ENCODE measurements around the gene ZNF334.

The ZNF334 gene

GRCh38 chr20:46512943-46513844 lies at the start of gene ZNF334:
Gene ZNF334, minus strand, starts transcription at chr20:46513559. Its CDS starts 1,457 bp downstream, at chr20:46512102.
- peak; percentile 7 to 26 for DNase-seq (ENCODE audit: low read depth in 2 of 2)

DNA sequence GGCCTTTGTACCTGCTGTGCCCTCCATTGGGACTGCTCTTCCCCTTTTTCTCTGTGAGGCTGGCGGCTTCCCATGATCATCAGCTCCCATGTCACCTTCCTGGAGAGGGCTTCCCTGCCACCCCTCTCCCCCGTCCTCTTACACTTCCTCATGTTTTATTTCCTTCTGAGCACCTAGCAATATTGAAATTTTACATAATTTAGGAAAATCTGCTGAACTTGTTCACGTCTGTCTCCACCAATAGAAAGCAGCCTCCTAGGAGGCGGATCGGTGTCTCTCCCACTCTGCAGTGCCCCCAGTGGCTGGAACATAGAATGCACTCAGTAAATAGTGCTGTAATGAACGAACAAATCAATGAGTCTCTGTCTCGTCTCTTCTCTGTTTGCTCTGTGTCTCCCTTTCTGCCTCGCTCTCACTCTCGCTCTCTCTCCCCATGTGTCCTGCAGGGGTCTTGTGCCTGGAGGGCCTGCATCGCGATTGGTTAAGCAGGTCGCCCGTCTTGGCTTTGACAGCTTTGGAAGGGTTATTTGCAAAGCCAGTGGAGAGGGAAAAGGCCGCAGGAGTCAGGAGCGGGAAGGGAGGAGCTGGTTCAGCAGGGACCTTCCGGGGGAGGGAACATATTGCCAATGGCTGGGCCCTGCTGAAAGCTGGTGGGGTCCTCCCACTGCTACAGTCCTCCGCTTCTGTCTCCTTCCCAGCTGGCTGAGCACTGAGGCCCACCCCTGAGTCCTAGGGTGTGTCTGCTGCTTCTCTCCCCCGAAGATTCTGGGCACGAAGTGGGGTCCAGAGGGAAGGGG lies 49.2 kb upstream of the ZNF334 start:
- peak; percentile 10 to 15 for DNase-seq (ENCODE audit: low read depth in 2 of 2)

DNA sequence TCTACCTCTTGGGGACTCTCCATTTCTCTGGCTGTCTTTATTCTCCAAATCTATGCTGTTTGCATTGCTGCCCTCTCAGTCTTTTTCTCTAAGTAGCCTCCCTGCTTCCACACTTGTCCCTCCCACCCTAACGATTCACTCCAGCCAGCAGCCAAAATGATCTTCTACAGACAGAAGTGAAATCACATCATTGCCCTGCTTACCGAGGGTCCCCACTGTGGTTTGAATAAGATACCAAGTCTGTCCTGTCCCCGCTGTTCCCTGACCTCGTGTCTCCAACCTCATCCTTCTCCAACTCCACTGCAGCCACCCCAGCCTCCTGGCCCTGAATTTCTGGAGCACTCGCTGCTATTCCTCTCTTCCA lies 48.6 kb upstream of the ZNF334 start:
- DNase-seq (ENCODE audit: low read depth in 2 of 2), result no peak

- DNase-seq (ENCODE audit: low read depth in 2 of 2), result no peak
These were observed 46.5 kb upstream of the ZNF334 start for GRCh38 chr20:46559685-46560440.

DNA sequence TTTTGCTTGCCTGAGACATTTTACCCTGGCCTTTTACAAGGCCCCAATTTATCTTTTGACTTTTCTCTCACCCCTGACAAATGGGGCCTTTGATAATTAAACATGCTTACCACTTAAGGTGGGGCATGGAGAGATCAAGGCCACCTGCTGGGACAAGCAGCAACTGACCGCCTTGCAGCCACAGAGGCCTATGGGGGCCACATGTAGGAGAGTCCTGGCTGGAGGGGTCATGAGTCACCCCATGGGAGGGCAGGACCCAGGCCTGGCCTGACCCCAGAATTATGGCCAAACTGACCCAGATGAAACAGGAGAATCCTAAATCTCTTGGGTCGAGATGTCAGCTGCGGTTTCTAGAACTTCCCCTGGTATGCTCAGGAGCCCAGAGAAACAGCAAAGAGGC lies 45.6 kb upstream of the ZNF334 start:
- DNase-seq (ENCODE audit: low read depth in 2 of 2), result no peak

GRCh38 chr20:46558511-46558959 lies 45.2 kb upstream of the ZNF334 start:
- DNase-seq (ENCODE audit: low read depth in 2 of 2), result peak; percentile 11 to 21

GRCh38 chr20:46557231-46557956 lies 44.0 kb upstream of the ZNF334 start:
- DNase-seq (ENCODE audit: low read depth in 2 of 2), result no peak

DNA sequence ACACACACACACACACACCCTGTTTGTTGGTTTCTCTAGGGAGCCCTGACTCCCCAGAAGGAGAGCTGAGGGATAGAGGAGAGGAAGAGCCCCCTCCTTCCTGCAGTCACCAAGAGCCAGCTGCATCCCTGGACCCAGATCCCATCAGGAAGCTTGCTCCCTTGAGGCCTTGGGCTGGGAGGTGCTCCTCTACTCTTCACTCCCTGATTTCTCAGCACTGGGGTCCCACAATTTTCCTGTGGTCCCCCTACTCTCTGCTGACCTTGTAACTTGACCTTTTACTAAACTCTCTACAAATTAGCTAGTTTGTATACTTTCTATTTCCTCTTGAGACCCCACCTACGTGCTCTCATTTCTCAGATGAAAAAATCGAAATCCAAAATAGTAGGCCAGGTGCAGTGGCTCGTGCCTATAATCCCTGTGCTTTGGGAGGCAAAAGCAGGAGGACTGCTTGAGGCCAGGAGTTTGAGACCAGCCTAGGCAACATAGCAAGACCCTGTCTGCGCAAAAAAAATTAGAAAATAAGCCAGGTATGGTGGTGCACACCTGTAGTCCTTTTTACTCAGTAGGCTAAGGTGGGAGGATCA lies 42.1 kb upstream of the ZNF334 start:
- no peak for DNase-seq (ENCODE audit: low read depth in 2 of 2)

DNA sequence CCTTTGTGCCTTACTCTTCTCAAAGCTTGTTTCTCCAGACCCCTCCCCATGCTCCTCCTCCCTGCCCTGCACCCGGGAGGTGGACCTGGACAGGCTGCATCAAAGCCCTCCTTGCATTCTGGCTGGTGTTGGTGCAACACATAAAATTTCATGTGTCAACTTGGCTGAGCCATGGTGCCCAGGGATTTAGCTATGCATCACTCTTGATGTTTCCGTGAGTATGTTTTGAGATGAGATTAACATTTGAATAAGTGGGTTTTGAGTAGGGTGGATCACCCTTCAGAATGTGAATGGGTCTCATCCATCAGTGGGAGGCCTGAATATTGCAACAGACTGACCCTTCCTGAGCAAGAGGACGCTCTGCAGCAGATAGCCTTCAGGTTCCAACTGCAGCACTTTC lies 41.5 kb upstream of the ZNF334 start:
- no peak for DNase-seq (ENCODE audit: low read depth in 2 of 2)

- DNase-seq (ENCODE audit: low read depth in 2 of 2), result no peak
These were observed 40.6 kb upstream of the ZNF334 start for GRCh38 chr20:46553926-46554325.

DNA sequence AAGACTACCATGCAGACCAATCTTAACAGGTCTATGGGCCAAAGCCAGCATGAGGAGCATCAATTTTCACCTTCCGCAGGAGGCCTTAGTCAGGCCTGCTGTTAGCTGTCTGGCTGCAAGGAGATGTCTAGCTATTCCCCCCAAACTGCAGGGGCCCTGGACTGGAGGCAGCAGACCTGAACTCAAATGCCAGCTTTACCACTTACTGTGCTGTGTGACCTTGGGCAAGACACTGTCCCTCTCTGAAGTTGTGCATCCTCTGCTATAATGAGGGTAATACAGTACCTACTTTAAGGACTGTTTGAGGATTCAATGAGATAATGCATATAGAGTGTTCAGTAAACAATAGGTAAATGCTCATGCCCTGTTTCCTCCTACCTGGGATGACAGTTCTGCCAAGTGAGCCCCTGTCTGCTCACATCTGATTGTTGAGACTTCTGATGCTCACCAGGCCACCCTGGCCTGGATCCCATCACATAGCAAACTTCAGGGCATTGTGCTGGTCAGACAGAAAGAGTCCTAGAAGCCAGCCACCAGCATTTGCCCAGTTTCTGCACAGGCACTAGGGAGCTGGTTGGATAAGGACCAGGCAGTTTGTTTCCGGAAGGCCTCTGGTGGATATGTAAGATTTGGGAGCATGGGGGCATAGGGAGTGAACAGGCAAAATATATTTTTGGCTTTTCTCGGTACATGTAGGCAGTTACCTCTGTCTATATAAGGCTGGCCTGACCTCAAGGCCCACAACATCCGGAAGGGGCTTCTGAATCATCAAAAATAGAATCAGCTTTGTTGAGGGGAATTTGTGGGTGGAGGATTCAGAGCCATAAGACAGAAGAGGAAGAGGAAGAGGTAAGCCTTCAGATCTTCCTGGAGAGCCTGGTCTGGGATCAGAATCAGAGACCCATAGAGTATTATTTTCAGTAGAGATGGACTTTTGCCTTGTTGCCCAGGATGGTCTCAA lies 39.4 kb upstream of the ZNF334 start:
- no peak for DNase-seq (ENCODE audit: low read depth in 2 of 2)

- no peak for DNase-seq (ENCODE audit: low read depth in 2 of 2)
These were observed 38.4 kb upstream of the ZNF334 start for GRCh38 chr20:46551522-46552381.

DNA sequence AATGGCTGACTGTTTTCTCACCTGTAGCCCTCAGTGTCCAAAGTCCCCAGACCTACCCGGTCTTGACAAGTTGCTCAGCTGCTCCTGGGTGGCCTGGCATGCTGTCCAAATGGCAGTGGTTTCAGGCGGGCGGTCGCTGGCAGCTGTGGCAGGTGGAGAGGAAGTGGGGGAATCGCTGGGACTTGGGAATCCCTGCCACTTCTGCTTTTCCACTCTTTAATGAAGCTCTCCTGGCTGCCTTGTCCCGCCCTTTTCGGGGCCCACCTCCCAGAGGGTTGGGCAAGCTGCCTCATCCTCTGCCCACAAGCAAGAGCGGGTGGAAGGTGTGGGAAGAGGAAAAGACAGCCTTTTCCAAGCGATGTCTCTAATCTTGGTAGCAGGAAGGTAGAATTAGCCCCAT lies 37.1 kb upstream of the ZNF334 start, which contains the start of gene OCSTAMP:
OCSTAMP (minus strand) TSS at position 194 of the 400 bp plus-strand sequence; CDS start at position 100, 94 bp downstream.
- no peak for DNase-seq (ENCODE audit: low read depth in 2 of 2)

- no peak for DNase-seq (ENCODE audit: low read depth in 2 of 2)
These were observed 36.0 kb upstream of the ZNF334 start for GRCh38 chr20:46549188-46549972.

DNA sequence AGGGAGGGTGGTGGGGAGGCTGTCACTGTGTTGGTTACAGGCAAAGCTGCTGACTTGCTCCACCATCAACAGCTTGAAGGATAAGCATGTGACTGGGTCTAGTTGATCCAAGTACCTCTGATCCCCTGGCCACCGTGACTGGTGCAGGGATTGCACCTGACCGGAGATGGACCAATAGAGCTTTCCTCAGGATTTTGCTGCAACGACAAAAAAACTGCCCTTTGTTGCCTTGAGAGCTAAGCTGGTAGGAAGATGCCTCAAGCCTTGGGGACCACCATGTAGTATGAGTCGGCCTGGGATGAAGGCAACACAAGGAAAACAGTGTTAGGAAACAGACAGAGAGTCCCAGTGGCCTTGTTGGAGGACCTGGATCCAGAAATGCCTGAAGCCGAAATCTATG lies 35.3 kb upstream of the ZNF334 start:
- no peak for DNase-seq (ENCODE audit: low read depth in 2 of 2)

DNA sequence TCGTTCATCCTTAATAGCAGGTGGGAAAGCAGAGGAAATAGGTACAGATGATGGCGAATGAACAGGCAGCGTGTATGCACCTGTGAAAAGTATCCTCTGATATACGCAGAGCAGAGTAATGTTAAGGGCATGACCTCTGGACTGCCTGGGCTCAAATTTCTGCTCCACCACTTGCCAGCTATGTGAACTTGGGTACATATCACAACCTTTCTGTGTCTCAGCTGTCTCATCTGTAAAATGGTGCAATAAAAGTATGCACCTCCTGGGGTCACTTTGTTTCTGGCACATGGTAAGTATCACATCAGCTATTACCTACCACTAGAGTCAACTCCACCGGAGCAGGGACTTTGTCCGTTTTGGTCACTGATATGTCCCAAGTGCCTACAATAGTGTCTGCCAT lies 34.6 kb upstream of the ZNF334 start:
- no peak for DNase-seq (ENCODE audit: low read depth in 2 of 2)

DNA sequence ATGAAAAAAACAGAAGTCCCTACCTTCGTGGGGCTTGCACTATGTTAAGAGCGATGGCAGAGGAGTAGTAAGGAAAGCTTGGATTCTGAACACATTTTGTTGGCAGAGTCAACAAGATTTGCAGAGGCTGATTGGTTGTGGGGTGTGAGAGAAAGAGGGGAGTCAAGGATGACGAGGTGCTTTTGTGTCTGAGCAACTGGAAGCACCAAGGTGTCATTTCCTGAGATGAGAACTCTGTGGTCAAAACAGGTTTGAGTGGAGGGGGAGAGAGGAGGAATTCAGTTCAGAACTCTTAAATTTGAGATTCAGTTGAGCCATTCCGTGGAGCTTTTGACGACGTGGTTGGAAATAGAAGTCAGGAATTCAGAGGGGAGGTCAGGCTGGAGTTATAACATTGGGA lies 33.6 kb upstream of the ZNF334 start:
- no peak for DNase-seq (ENCODE audit: low read depth in 2 of 2)

DNA sequence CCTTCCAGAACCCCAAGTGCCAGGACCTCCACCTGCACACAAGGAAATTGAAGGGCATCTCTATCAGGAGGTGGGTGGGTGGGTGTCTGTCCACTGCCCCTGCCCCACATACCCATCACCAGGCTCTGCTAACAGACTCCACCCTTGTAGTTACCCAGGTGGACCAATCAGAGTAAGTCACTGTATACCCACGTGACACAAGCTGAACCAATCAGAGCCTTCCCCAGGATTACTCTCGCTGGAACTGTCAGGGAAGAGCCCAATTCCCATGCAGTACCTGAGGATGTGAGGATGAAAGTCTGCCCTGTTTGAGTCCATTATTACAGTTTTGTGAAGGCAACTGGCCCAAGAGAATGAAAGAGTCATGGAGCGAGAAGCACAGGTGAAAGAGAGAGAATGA lies 32.9 kb upstream of the ZNF334 start:
- no peak for DNase-seq (ENCODE audit: low read depth in 2 of 2)
